GM12878 (cell line): Measurements from ENCODE around the gene DRAXIN. TPM values are rescaled to one million over a fixed set of nuclear protein-coding genes. Genes with fewer than 3 reads are reported as not detected.

ENCODE experiments used
- ATAC-seq: fragments of 200-7000 bp; cut with Tn5 transposase; 3 replicates; pipeline ENCODE4 v1.9.1; 2020; ENCODE audit warnings: mild to moderate bottlenecking, moderate library complexity
- BruUV-seq: library from RNA; stranded (reverse); fragments of 400-500 nt; replicated peaks from 2 replicates; lab custom pipeline; 2021; lab: Mats Ljungman, UMichigan
- CTCF ChIA-PET: fragments of 300-600 bp; sonication (Branson Sonifier 250); formaldehyde crosslinking; extraction: SDS; loops from one replicate; lab custom pipeline; 2021; ENCODE audit warnings: inconsistent platforms; lab: Yijun Ruan, JAX
- POLR2A ChIA-PET: fragments of 350-600 bp; formaldehyde crosslinking; extraction: SDS; loops from one replicate; lab custom pipeline; 2021; ENCODE audit warnings: inconsistent platforms; lab: Charles Lee
- RAD21 ChIA-PET: fragments of 300-600 bp; sonication (Branson Sonifier 250); formaldehyde crosslinking; loops from one replicate; lab custom pipeline; 2023; ENCODE audit warnings: antibody characterized with exemption; ENCODE audit not compliant: unreplicated experiment; lab: Charles Lee
- SMC1A ChIA-PET: fragments of 300-600 bp; sonication (Branson Sonifier 250); formaldehyde crosslinking; loops from one replicate; lab custom pipeline; 2023; ENCODE audit not compliant: unreplicated experiment, uncharacterized antibody; lab: Charles Lee
- DNase-seq: peaks from one replicate; pipeline ENCODE4 v3.0.0-alpha.2; 2011; ENCODE audit warnings: low read depth, low spot score
- FAIRE-seq: peaks from 3 replicates; lab custom pipeline; 2011; peaks lifted over from hg19 to GRCh38; lab: Jason Lieb, UNC
- H2AFZ ChIP-seq: 2 replicates; pipeline ENCODE4 v1.6.0; 2011; ENCODE audit warnings: low read depth, low read length, control low read depth; ENCODE audit not compliant: control insufficient read depth
- H3K27ac ChIP-seq: 2 replicates; pipeline ENCODE4 v1.5.1; 2011; ENCODE audit warnings: control low read depth; ENCODE audit not compliant: control insufficient read depth, insufficient read depth
- H3K27me3 ChIP-seq, 2 experiments: replicated peaks in 1 of 2; 2 replicates each; pipeline versions ENCODE4 v1.6.0 to v1.6.1; 2011; ENCODE audit warnings: low read length in 1 of 2; ENCODE audit not compliant: control insufficient read depth in 2 of 2, insufficient read depth in 2 of 2
- H3K36me3 ChIP-seq, 2 experiments: 2 replicates each; pipeline ENCODE4 v1.5.1; 2011; ENCODE audit warnings: low read length in 1 of 2; ENCODE audit not compliant: control insufficient read depth in 2 of 2, insufficient read depth in 2 of 2
- H3K4me1 ChIP-seq: 2 replicates; pipeline ENCODE4 v1.6.1; 2011; ENCODE audit warnings: mild to moderate bottlenecking, low read length, moderate library complexity, mixed read lengths; ENCODE audit not compliant: control insufficient read depth, insufficient read depth
- H3K4me2 ChIP-seq: 2 replicates; pipeline ENCODE4 v1.6.0; 2011; ENCODE audit warnings: control low read depth; ENCODE audit not compliant: control insufficient read depth, insufficient read depth
- H3K4me3 ChIP-seq: fragments of 200-600 bp; sonication (generic); 2 replicates; pipeline ENCODE4 v1.5.1; 2016
- H3K79me2 ChIP-seq: 2 replicates; pipeline ENCODE4 v1.6.0; 2011; ENCODE audit warnings: low read length; ENCODE audit not compliant: control insufficient read depth, insufficient read depth
- H3K9ac ChIP-seq: 2 replicates; pipeline ENCODE4 v1.8.0; 2011; ENCODE audit warnings: low read length, control low read depth, mixed read lengths; ENCODE audit not compliant: control insufficient read depth, insufficient read depth
- H3K9me3 ChIP-seq: replicated peaks from 3 replicates; pipeline ENCODE4 v1.5.1; 2011; ENCODE audit warnings: mild to moderate bottlenecking, low read length; ENCODE audit not compliant: control insufficient read depth, insufficient read depth
- H4K20me1 ChIP-seq: 2 replicates; pipeline ENCODE4 v1.6.0; 2011; ENCODE audit not compliant: control insufficient read depth, insufficient read depth
- EGR1 ChIP-seq, 2 experiments: IDR thresholded peaks; 1 replicate in 1 of 2; 2 replicates in 1 of 2; pipeline ENCODE4 v1.6.1; 2011 to 2012; ENCODE audit warnings: low read depth in 2 of 2, low read length in 2 of 2, borderline replicate concordance in 1 of 2, mild to moderate bottlenecking in 1 of 2, moderate library complexity in 1 of 2
- HDAC6 ChIP-seq: fragments of 200-600 bp; sonication (generic); IDR thresholded peaks from one replicate; pipeline ENCODE4 v1.8.0; 2017; ENCODE audit warnings: antibody characterized with exemption; ENCODE audit not compliant: unreplicated experiment
- MAX ChIP-seq: IDR thresholded peaks from 2 replicates; pipeline ENCODE4 v1.6.1; 2012; ENCODE audit warnings: low read depth, low read length, improper control_type of control experiment
- MTA3 ChIP-seq: IDR thresholded peaks from 2 replicates; pipeline ENCODE4 v1.6.1; 2012; ENCODE audit warnings: low read length, inconsistent platforms, borderline replicate concordance
- NFYA ChIP-seq: IDR thresholded peaks from 2 replicates; pipeline ENCODE4 v1.6.1; 2011; ENCODE audit warnings: low read depth, mild to moderate bottlenecking, low read length, improper control_type of control experiment, borderline replicate concordance
- NR2C1 ChIP-seq: fragments of 450-650 bp; IDR thresholded peaks from 2 replicates; pipeline ENCODE4 v1.6.1; 2017; ENCODE audit warnings: antibody characterized with exemption, mild to moderate bottlenecking, moderate library complexity
- NR2C2 ChIP-seq: IDR thresholded peaks from 2 replicates; pipeline ENCODE4 v1.6.1; 2011; ENCODE audit warnings: borderline replicate concordance, low read depth; ENCODE audit not compliant: control insufficient read depth, insufficient read length
- PBX3 ChIP-seq: IDR thresholded peaks from 2 replicates; pipeline ENCODE4 v1.6.1; 2011; ENCODE audit warnings: mild to moderate bottlenecking, low read depth, low read length, moderate library complexity; ENCODE audit not compliant: insufficient replicate concordance
- RAD51 ChIP-seq: fragments of 450-650 bp; IDR thresholded peaks from 2 replicates; pipeline ENCODE4 v1.6.1; 2016; ENCODE audit warnings: moderate library complexity, mild to moderate bottlenecking, inconsistent platforms
- RB1 ChIP-seq: fragments of 450-650 bp; formaldehyde crosslinking; IDR thresholded peaks from 2 replicates; pipeline ENCODE4 v1.6.1; 2017; ENCODE audit warnings: mild to moderate bottlenecking, borderline replicate concordance
- RUNX3 ChIP-seq: IDR thresholded peaks from 2 replicates; pipeline ENCODE4 v1.6.1; 2012; ENCODE audit warnings: low read length, inconsistent platforms
- USF1 ChIP-seq: IDR thresholded peaks from 2 replicates; pipeline ENCODE4 v1.6.1; 2011; ENCODE audit warnings: borderline replicate concordance, low read depth, mild to moderate bottlenecking, moderate library complexity, mixed read lengths, low read length; ENCODE audit not compliant: insufficient read depth; ENCODE audit errors: extremely low read length
- ZNF217 ChIP-seq: fragments of 450-650 bp; IDR thresholded peaks from 2 replicates; pipeline ENCODE4 v1.6.1; 2017; ENCODE audit warnings: antibody characterized with exemption, mild to moderate bottlenecking
- ZNF592 ChIP-seq: fragments of 450-650 bp; IDR thresholded peaks from 2 replicates; pipeline ENCODE4 v1.6.1; 2017; ENCODE audit warnings: mild to moderate bottlenecking, moderate library complexity
- ZZZ3 ChIP-seq: IDR thresholded peaks from 2 replicates; pipeline ENCODE4 v1.6.1; 2011; ENCODE audit warnings: low read depth; ENCODE audit not compliant: control insufficient read depth, insufficient read length
- WGBS: methylation state at CpG from one replicate; pipeline ENCODE4 v1.1.6; 2016; ENCODE audit warnings: low lambda C conversion rate; ENCODE audit not compliant: insufficient replicate concordance, insufficient coverage; ENCODE audit errors: missing lambda C conversion rate; 5-methylcytosine and 5-hydroxymethylcytosine counted together
- in situ Hi-C: fragments of 300-500 bp; cut with MboI; formaldehyde crosslinking; loops from 9 replicates; pipeline ENCODE4 v1.14.3; 2018; ENCODE audit warnings: mixed read lengths
- intact Hi-C: fragments of 100-400 bp; cut with micrococcal nuclease; formaldehyde crosslinking; loops from one replicate; pipeline ENCODE4 v1.14.2; 2022; ENCODE audit not compliant: unreplicated experiment
- polyA plus RNA-seq, 11 experiments: library from polyadenylated mRNA; depleted of rRNA in 4 of 11; unstranded in 6 of 11; stranded (reverse) in 5 of 11; fragments of >200 nt; fragmentation: Nextera tagmentation in 4 of 11; fragmentation: Illumina TruSeq in 1 of 11; extraction: Ambion mirVana in 4 of 11; extraction: Trizol in 1 of 11; gene quantifications; 1 replicate in 1 of 11; 2 replicates in 10 of 11; pipeline versions ENCODE4 v1.2.1 to v1.2.3, GENCODE V29; 2011 to 2016; ENCODE audit warnings: inconsistent platforms in 2 of 11, missing spikeins in 2 of 11, low read depth in 1 of 11
- total RNA-seq, 4 experiments: library from RNA; depleted of rRNA in 3 of 4; stranded (reverse); fragments of >200 nt in 3 of 4; fragmentation: Illumina TruSeq in 1 of 4; extraction: Trizol in 1 of 4; gene quantifications; 2 replicates each; pipeline versions ENCODE4 v1.2.1 to v1.2.3, GENCODE V29; 2013 to 2021

DRAXIN gene
- total and polyA plus RNA-seq, 10 of the 15 experiments (the other 5 are each of a cell fraction or from before 2014, with no cell fraction given): 0.01 to 0.05 (median 0.03) TPM; not detected in 3

- H4K20me1 ChIP-seq: no peaks in the 10 kb centered on the region
- ChIA-PET SMC1A (interaction anchor here (0.7 to 1.4 kb wide), 6 partner anchors 15 to 69 kb away, joined by 3 to 8 read pairs (median 3); partner anchors contain the start of genes CLCN6 and MTHFR), CTCF (interaction anchor here (0.6 to 3.3 kb wide), 8 partner anchors 12 to 699 kb away, joined by 3 to 17 read pairs (median 4); no protein-coding TSS in a partner anchor), RAD21 (interaction anchor here (0.7 to 1.1 kb wide), 5 partner anchors 12 to 94 kb away, joined by 3 to 5 read pairs (median 4); no protein-coding TSS in a partner anchor), POLR2A (interaction anchor here (0.5 to 1.1 kb wide), 3 partner anchors 282 to 1784 kb away, joined by 3 read pairs; partner anchors contain the start of gene MIIP)
- no peaks in the 10 kb centered on the region for H3K9me3 ChIP-seq
- peak overlapping the region; percentile 86 for H3K4me3 ChIP-seq
- H3K4me1 ChIP-seq: peaks cover 15% of the 10 kb centered on the region
- peak overlapping the region; percentile 70 for H3K9ac ChIP-seq
- H3K4me2 ChIP-seq: peak overlapping the region; percentile 97
- ATAC-seq: peak; percentile 77
- DNase-seq: no peak
- intact Hi-C loops (no loop called here), in situ Hi-C loops (no loop called here)
- 21% methylated on average over 15 of the region's 15 CpGs for WGBS
- peak overlapping the region; percentile 93 for H2AFZ ChIP-seq
- FAIRE-seq: no peak
- no peaks in the 10 kb centered on the region for H3K36me3 ChIP-seq
- no peaks in the 10 kb centered on the region for H3K79me2 ChIP-seq
- BruUV-seq: no TSS peak
- no peaks in the 10 kb centered on the region for H3K27me3 ChIP-seq
- peak overlapping the region; percentile 35 for H3K27ac ChIP-seq
- no peak for TF ChIP-seq HDAC6
- TF ChIP-seq MAX: no peak
- no peak for TF ChIP-seq ZNF217
- TF ChIP-seq RAD51: peak; percentile 46; the same call in 1 of the 2 replicates
- no peak for TF ChIP-seq RB1
- TF ChIP-seq EGR1 (IDR thresholded peaks at IDR 0.05; ENCODE audit: borderline replicate concordance in 1 of 2, low read depth in 2 of 2, low read length in 2 of 2): peak in 1 of 2 experiments; percentile 76; a peak in 1 of 3 replicates
- TF ChIP-seq NFYA: no peak
- no peak for TF ChIP-seq PBX3
- TF ChIP-seq NR2C2: no peak
- no peak for TF ChIP-seq ZZZ3
- no peak for TF ChIP-seq ZNF592
- no peak for TF ChIP-seq NR2C1
- no peak for TF ChIP-seq MTA3
- no peak for TF ChIP-seq USF1
- peak; percentile 4; the same call in 1 of the 2 replicates for TF ChIP-seq RUNX3
Measured at GRCh38 chr1:11736746-11737639, 45.5 kb downstream of the DRAXIN start.
